HG03442 (cell line): ENCODE data around the gene CHID1.
A peak's percentile ranks its signal among the peaks of the same experiment; 100 is the strongest.

Experiments
- ATAC-seq: cut with Tn5 transposase; IDR thresholded peaks from one replicate; pipeline ENCODE4 v1.9.1; 2021; ENCODE audit warnings: mild to moderate bottlenecking, moderate library complexity; ENCODE audit not compliant: unreplicated experiment

CHID1 gene

GRCh38 chr11:826227-826621 lies 84.4 kb downstream of the CHID1 start:
- no peak for ATAC-seq

GRCh38 chr11:825366-826226 lies 85.0 kb downstream of the CHID1 start:
- no peak for ATAC-seq

GRCh38 chr11:824942-825341 lies 85.7 kb downstream of the CHID1 start:
- no peak for ATAC-seq

- ATAC-seq, result no peak
Measured at GRCh38 chr11:824292-824880, 86.2 kb downstream of the CHID1 start.

GRCh38 chr11:823441-824291 lies 86.9 kb downstream of the CHID1 start:
- ATAC-seq, result no peak

- ATAC-seq, result no peak
Measured at GRCh38 chr11:821512-822371, 88.9 kb downstream of the CHID1 start.

- no peak for ATAC-seq
Measured at GRCh38 chr11:820655-821511, 89.7 kb downstream of the CHID1 start.

GRCh38 chr11:819943-820649 lies 90.5 kb downstream of the CHID1 start:
- ATAC-seq, result peak; percentile 53

- peak; percentile 48 for ATAC-seq
Measured at GRCh38 chr11:819129-819931, 91.3 kb downstream of the CHID1 start.

GRCh38 chr11:818396-819128 lies 92.0 kb downstream of the CHID1 start, which contains the start of gene PNPLA2:
Gene PNPLA2 (plus strand): TSS chr11:818914. CDS start chr11:819719, 805 bp downstream.
- ATAC-seq, result no peak
